AG04449 (cell line): ENCODE data around the gene STAG1.
"Not testable (repeated sequence)": the region's sequence is repeated elsewhere in the genome, so short reads cannot be mapped to it uniquely, and the experiment has no call there.

Source experiments
- CTCF ChIA-PET: fragments of 350-600 bp; formaldehyde crosslinking; extraction: SDS; loops from one replicate; lab custom pipeline; 2021; ENCODE audit warnings: antibody characterized with exemption; lab: Yijun Ruan, JAX
- POLR2A ChIA-PET: fragments of 400-600, 350-600 bp; formaldehyde crosslinking; extraction: SDS; loops from one replicate; lab custom pipeline; 2020; ENCODE audit warnings: antibody characterized with exemption, inconsistent platforms; lab: Yijun Ruan, JAX
- DNase-seq: peaks from one replicate; pipeline ENCODE4 v3.0.0-alpha.2; 2010; ENCODE audit warnings: low read depth, low spot score
- H3K4me3 ChIP-seq: 2 replicates; pipeline ENCODE4 v1.5.1; 2011; ENCODE audit warnings: low read depth, mild to moderate bottlenecking, control low read depth, low read length
- TF ChIP-seq, protein P1 (sequence below): IDR thresholded peaks from one replicate; pipeline ENCODE4 v1.5.1; 2011; ENCODE audit warnings: mild to moderate bottlenecking, moderate library complexity, low read length, control low read depth, inconsistent platforms; ENCODE audit not compliant: insufficient read depth; ENCODE audit errors: missing control alignments

The STAG1 gene

GRCh38 chr3:136518102-136518501, 234.1 kb downstream of the STAG1 start:
- H3K4me3 ChIP-seq = no peak overlapping the region
- TF ChIP-seq, protein P1, sequence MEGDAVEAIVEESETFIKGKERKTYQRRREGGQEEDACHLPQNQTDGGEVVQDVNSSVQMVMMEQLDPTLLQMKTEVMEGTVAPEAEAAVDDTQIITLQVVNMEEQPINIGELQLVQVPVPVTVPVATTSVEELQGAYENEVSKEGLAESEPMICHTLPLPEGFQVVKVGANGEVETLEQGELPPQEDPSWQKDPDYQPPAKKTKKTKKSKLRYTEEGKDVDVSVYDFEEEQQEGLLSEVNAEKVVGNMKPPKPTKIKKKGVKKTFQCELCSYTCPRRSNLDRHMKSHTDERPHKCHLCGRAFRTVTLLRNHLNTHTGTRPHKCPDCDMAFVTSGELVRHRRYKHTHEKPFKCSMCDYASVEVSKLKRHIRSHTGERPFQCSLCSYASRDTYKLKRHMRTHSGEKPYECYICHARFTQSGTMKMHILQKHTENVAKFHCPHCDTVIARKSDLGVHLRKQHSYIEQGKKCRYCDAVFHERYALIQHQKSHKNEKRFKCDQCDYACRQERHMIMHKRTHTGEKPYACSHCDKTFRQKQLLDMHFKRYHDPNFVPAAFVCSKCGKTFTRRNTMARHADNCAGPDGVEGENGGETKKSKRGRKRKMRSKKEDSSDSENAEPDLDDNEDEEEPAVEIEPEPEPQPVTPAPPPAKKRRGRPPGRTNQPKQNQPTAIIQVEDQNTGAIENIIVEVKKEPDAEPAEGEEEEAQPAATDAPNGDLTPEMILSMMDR = no peak
- no peak for DNase-seq
- CTCF ChIA-PET = no interaction called here
- POLR2A ChIA-PET = no interaction called here

DNA sequence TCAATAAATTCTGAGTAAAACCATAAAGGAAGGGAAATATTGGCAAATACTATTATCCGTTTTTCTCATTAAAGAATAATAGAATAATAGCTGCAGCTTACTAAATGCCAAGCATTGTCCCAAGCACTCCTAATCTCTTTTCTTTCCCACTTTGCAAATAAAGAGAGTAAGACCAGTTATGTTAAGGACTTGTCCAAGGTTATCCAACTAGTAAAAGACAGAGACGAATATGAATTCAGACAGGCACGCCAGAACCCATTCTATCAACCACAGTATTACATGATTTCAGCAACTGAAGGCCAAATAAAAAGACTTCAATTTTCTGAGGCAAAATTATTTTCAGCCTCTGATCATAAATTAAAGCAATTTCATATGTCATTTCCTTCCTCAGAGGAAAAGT, 235.5 kb downstream of the STAG1 start:
- H3K4me3 ChIP-seq = no peak overlapping the region
- no peak for DNase-seq
- CTCF ChIA-PET = no interaction called here
- POLR2A ChIA-PET = no interaction called here
- TF ChIP-seq, protein P1 = no peak

GRCh38 chr3:136516095-136516494, 236.1 kb downstream of the STAG1 start:
- ChIA-PET CTCF (no interaction called here), POLR2A (no interaction called here)
- DNase-seq = no peak
- no peak overlapping the region for H3K4me3 ChIP-seq
- TF ChIP-seq, protein P1 = no peak

- POLR2A ChIA-PET, DNase-seq, H3K4me3 ChIP-seq, CTCF ChIA-PET: not testable (repeated sequence)
These were observed 237.6 kb downstream of the STAG1 start for GRCh38 chr3:136514533-136514932.

- TF ChIP-seq, protein P1 = no peak
- H3K4me3 ChIP-seq = no peak overlapping the region
- ChIA-PET CTCF (interaction anchor here (0.9 kb wide), 1 partner anchor 501 kb away, joined by 3 read pairs; no protein-coding TSS in a partner anchor), POLR2A (no interaction called here)
- no peak for DNase-seq
These were observed 238.8 kb downstream of the STAG1 start for GRCh38 chr3:136513367-136513766.

GRCh38 chr3:136512381-136512780, 239.8 kb downstream of the STAG1 start:
- TF ChIP-seq, protein P1 = no peak
- DNase-seq = peak; percentile 23
- POLR2A ChIA-PET = no interaction called here
- no peak overlapping the region for H3K4me3 ChIP-seq
- CTCF ChIA-PET = no interaction called here

DNA sequence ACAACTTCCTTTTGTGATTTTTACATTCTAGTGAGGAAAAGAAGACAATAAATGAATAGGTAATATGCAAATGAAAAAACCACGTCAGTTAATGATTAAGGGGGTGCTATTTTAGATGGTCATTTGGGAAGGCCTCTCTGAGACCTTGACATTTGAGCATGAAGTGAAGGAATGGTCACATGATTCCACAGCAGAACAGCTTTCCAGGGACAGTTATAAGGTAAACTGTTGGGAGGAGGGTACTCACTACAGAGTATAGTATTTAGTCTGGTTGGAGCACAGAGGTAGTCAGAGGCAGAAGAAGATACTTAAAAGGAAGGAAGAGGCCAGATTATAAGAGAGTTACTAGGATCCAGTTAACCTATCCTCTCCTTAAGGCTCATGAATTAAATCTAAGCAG, 246.5 kb downstream of the STAG1 start:
- no peak for DNase-seq
- no peak overlapping the region for H3K4me3 ChIP-seq
- TF ChIP-seq, protein P1 = no peak
- ChIA-PET POLR2A (no interaction called here), CTCF (interaction anchor here (2.0 kb wide), 1 partner anchor 247 kb away, joined by 6 read pairs; the partner anchor contains the start of gene STAG1)
